ENCODE measurements around the gene NTNG1. TPM values are rescaled to one million over a fixed set of nuclear protein-coding genes. Genes with fewer than 3 reads are reported as not detected.

Gene NTNG1
- total and polyA plus RNA-seq, 4 donors: 0.72 to 26.7 (median 3.9) TPM

DNA sequence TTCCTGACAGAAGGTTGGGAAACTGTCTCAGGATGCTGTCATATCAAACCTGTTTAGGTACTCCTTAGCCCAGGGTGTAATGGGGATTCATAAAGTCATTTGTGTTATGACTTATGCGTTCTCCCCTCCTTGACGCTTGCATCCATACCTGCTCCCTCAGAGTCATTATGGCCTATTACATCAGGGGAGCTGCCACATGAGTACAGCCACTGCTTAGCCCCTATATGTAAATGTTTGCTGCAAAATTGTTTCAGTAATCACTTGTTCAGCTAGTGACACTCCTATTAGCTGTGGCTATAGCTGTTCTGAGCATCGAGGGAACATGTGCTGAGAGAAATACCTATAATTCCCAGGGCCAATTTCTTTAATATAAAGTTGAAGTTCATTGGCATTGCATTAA, 10.5 kb downstream of the NTNG1 start:
- DNase-seq (no peak), ATAC-seq (ENCODE audit: insufficient read depth, low FRiP score) (no peak)
- peaks cover 0 to 10% (median 2%) of the 10 kb centered on the region in 4 donors for H3K36me3 ChIP-seq (ENCODE audit: control insufficient read depth in 4 of 4, insufficient read depth in 4 of 4, low read length in 4 of 4)
- H3K9me3 ChIP-seq (ENCODE audit: control insufficient read depth in 4 of 4, insufficient read depth in 3 of 4, low read length in 3 of 4): no peaks in the 10 kb centered on the region
- no peak overlapping the region for H3K27ac ChIP-seq (ENCODE audit: low read depth in 1 of 2, low read length in 1 of 2)
- WGBS, 2 donors: 89 to 94% methylated on average over 3 of the region's 3 CpGs
- TF ChIP-seq, protein P1, sequence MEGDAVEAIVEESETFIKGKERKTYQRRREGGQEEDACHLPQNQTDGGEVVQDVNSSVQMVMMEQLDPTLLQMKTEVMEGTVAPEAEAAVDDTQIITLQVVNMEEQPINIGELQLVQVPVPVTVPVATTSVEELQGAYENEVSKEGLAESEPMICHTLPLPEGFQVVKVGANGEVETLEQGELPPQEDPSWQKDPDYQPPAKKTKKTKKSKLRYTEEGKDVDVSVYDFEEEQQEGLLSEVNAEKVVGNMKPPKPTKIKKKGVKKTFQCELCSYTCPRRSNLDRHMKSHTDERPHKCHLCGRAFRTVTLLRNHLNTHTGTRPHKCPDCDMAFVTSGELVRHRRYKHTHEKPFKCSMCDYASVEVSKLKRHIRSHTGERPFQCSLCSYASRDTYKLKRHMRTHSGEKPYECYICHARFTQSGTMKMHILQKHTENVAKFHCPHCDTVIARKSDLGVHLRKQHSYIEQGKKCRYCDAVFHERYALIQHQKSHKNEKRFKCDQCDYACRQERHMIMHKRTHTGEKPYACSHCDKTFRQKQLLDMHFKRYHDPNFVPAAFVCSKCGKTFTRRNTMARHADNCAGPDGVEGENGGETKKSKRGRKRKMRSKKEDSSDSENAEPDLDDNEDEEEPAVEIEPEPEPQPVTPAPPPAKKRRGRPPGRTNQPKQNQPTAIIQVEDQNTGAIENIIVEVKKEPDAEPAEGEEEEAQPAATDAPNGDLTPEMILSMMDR (IDR thresholded peaks at IDR 0.05; ENCODE audit: control extremely low read depth, extremely low read depth): no peak
- H3K4me3 ChIP-seq: no peak overlapping the region
- H3K4me1 ChIP-seq (ENCODE audit: control insufficient read depth in 5 of 5, insufficient read depth in 5 of 5, low read length in 5 of 5): peaks cover 0 to 46% (median 0%) of the 10 kb centered on the region in 5 donors
- peaks cover 0 to 39% (median 0%) of the 10 kb centered on the region in 3 donors for H3K27me3 ChIP-seq (ENCODE audit: control insufficient read depth in 3 of 3, insufficient read depth in 3 of 3, low read length in 2 of 3)
- no peak overlapping the region for H3K9ac ChIP-seq (ENCODE audit: insufficient read depth in 1 of 2, low read length in 2 of 2)

DNA sequence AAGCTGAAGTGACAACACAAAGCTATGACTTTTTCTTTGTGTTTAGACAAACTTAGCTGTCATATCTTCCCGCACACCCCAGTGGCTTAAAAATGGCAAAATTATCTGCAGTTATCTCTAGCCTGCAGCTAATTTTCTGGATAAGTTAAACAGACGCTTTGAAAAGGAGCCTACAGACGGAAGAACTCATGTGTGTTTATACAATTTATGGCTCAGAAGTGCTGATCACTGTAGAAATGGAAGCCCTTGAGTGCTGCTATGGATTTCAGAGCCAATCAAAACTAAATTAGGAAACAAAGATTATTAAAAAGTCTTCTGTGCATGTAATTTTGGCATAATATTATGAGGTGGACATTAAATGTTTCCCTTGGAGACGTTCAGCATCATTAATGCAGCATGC, 11.6 kb downstream of the NTNG1 start:
- peak; percentile 24 to 87 (median 85) for DNase-seq
- H3K4me3 ChIP-seq: no peak overlapping the region
- peaks cover 0 to 44% (median 0%) of the 10 kb centered on the region in 3 donors for H3K27me3 ChIP-seq (ENCODE audit: control insufficient read depth in 3 of 3, insufficient read depth in 3 of 3, low read length in 2 of 3)
- H3K36me3 ChIP-seq (ENCODE audit: control insufficient read depth in 4 of 4, insufficient read depth in 4 of 4, low read length in 4 of 4): peaks cover 0 to 10% (median 2%) of the 10 kb centered on the region in 4 donors
- no peak overlapping the region for H3K27ac ChIP-seq (ENCODE audit: low read depth in 1 of 2, low read length in 1 of 2)
- no peaks in the 10 kb centered on the region for H3K9me3 ChIP-seq (ENCODE audit: control insufficient read depth in 4 of 4, insufficient read depth in 3 of 4, low read length in 3 of 4)
- WGBS, 2 donors: 64 to 74% methylated on average over 4 of the region's 4 CpGs
- TF ChIP-seq, protein P1 (IDR thresholded peaks at IDR 0.05; ENCODE audit: control extremely low read depth, extremely low read depth): no peak
- no peak for ATAC-seq (ENCODE audit: insufficient read depth, low FRiP score)
- H3K9ac ChIP-seq (ENCODE audit: insufficient read depth in 1 of 2, low read length in 2 of 2): no peak overlapping the region
- peaks cover 0 to 39% (median 0%) of the 10 kb centered on the region in 5 donors for H3K4me1 ChIP-seq (ENCODE audit: control insufficient read depth in 5 of 5, insufficient read depth in 5 of 5, low read length in 5 of 5)

DNA sequence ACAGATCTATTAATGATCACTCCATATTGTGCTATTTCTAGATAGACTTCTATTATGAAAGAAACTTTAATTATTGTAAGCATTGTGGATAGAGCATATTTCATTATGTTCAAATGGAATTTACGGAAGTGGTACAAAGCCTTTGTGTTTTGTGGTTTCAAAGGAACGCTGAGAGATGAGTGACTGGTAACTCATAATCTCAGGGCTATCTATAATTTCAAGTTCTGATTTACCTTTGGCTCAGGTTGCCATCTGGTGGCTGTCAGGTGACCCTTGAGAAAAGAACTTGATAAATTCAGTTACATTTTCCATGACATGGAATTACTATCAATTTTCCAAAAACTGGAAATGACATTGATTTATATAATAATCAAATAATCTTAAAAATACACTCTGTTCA, 12.2 kb downstream of the NTNG1 start:
- peak in 1 of 3 donors; percentile 2 for DNase-seq

More for the DNA sequence above, 12.2 kb downstream of the NTNG1 start:
- H3K36me3 ChIP-seq (ENCODE audit: control insufficient read depth in 4 of 4, insufficient read depth in 4 of 4, low read length in 4 of 4): peaks cover 0 to 10% (median 2%) of the 10 kb centered on the region in 4 donors
- WGBS, 2 donors: 80 to 83% methylated on average over 2 of the region's 2 CpGs
- no peak for ATAC-seq (ENCODE audit: insufficient read depth, low FRiP score)
- H3K27me3 ChIP-seq (ENCODE audit: control insufficient read depth in 3 of 3, insufficient read depth in 3 of 3, low read length in 2 of 3): peaks cover 0 to 42% (median 0%) of the 10 kb centered on the region in 3 donors
- no peaks in the 10 kb centered on the region for H3K9me3 ChIP-seq (ENCODE audit: control insufficient read depth in 4 of 4, insufficient read depth in 3 of 4, low read length in 3 of 4)
- no peak overlapping the region for H3K4me3 ChIP-seq
- TF ChIP-seq, protein P1 (IDR thresholded peaks at IDR 0.05; ENCODE audit: control extremely low read depth, extremely low read depth): no peak
- peaks cover 0 to 33% (median 0%) of the 10 kb centered on the region in 5 donors for H3K4me1 ChIP-seq (ENCODE audit: control insufficient read depth in 5 of 5, insufficient read depth in 5 of 5, low read length in 5 of 5)
- H3K9ac ChIP-seq (ENCODE audit: insufficient read depth in 1 of 2, low read length in 2 of 2): no peak overlapping the region
- no peak overlapping the region for H3K27ac ChIP-seq (ENCODE audit: low read depth in 1 of 2, low read length in 1 of 2)
